Spinal cord (tissue), 10 donors: ENCODE measurements around the gene USP17L15. TPM values are rescaled to one million over a fixed set of nuclear protein-coding genes. Genes with fewer than 3 reads are reported as not detected.
"Not testable (repeated sequence)": the region's sequence is repeated elsewhere in the genome, so short reads cannot be mapped to it uniquely, and the experiment has no call there.

Source experiments
- DNase-seq, 6 donors: peaks; one replicate each; pipeline versions ENCODE4 v3.0.0 to v3.0.0-alpha.2; 2013 to 2015; ENCODE audit warnings: low spot score in 6 of 6, low read depth in 4 of 6
- H3K27ac ChIP-seq: one replicate; pipeline ENCODE4 v1.5.1; 2013; ENCODE audit warnings: low read depth, low read length, control low read depth
- H3K27me3 ChIP-seq: one replicate; pipeline ENCODE4 v1.6.1; 2013; ENCODE audit warnings: low read length; ENCODE audit not compliant: control insufficient read depth, insufficient read depth
- H3K36me3 ChIP-seq: one replicate; pipeline ENCODE4 v1.6.1; 2013; ENCODE audit warnings: low read length; ENCODE audit not compliant: control insufficient read depth, insufficient read depth
- H3K4me1 ChIP-seq: one replicate; pipeline ENCODE4 v1.6.1; 2013; ENCODE audit warnings: low read length; ENCODE audit not compliant: control insufficient read depth, insufficient read depth
- H3K4me3 ChIP-seq: one replicate; pipeline ENCODE4 v1.5.1; 2013; ENCODE audit warnings: low read depth, low read length, control low read depth
- H3K9me3 ChIP-seq: one replicate; pipeline ENCODE4 v1.6.1; 2013; ENCODE audit warnings: low read length; ENCODE audit not compliant: control insufficient read depth, insufficient read depth
- WGBS: methylation state at CpG from one replicate; pipeline ENCODE4 v1.1.5; 2013; ENCODE audit warnings: missing lambda C conversion rate; ENCODE audit not compliant: insufficient coverage; 5-methylcytosine and 5-hydroxymethylcytosine counted together
- polyA plus RNA-seq, 2 donors: library from polyadenylated mRNA; unstranded; fragments of 120-200 nt; gene quantifications; one replicate each; pipeline ENCODE4 v1.2.1, GENCODE V29; 2013; ENCODE audit not compliant: insufficient read length in 2 of 2
- total RNA-seq, 2 donors: library from RNA; depleted of rRNA in 1 of 2; stranded (reverse); fragments of 120-200 nt in 1 of 2; fragments of >200 nt in 1 of 2; gene quantifications; one replicate each; pipeline versions ENCODE4 v1.2.3 to v1.2.4, GENCODE V29; 2013 to 2014
- donor health status: healthy.

USP17L15 gene
- total and polyA plus RNA-seq, 4 donors: not detected

GRCh38 chr4:9247953-9248680 lies 13.9 kb downstream of the USP17L15 start, which contains the start of gene USP17L18:
TSS of gene USP17L18 (plus strand) at chr4:9248630. CDS start at chr4:9248630, 0 bp downstream.
- not testable (repeated sequence) for H3K4me3 ChIP-seq, H3K4me1 ChIP-seq, H3K27me3 ChIP-seq, H3K9me3 ChIP-seq, H3K27ac ChIP-seq, H3K36me3 ChIP-seq
- WGBS: 94% methylated on average over 5 of the region's 26 CpGs
- DNase-seq: peak in 2 of 6 donors; percentile 0 to 1

GRCh38 chr4:9253078-9253477 lies 18.9 kb downstream of the USP17L15 start, which contains the start of gene USP17L19:
TSS of gene USP17L19 (plus strand) at chr4:9253378. CDS start at chr4:9253378, 0 bp downstream.
- not testable (repeated sequence) for H3K27me3 ChIP-seq, H3K4me3 ChIP-seq, H3K27ac ChIP-seq, H3K4me1 ChIP-seq, H3K9me3 ChIP-seq, H3K36me3 ChIP-seq, DNase-seq
- WGBS: no CpG with 5 or more reads among the region's 13 CpGs

- not testable (repeated sequence) for H3K4me3 ChIP-seq, H3K27ac ChIP-seq, H3K36me3 ChIP-seq, H3K9me3 ChIP-seq, H3K27me3 ChIP-seq, DNase-seq, H3K4me1 ChIP-seq
- WGBS: no CpG with 5 or more reads among the region's 15 CpGs
Measured at GRCh38 chr4:9257824-9258223, 23.6 kb downstream of the USP17L15 start, which contains the start of gene USP17L20. TSS of gene USP17L20 (plus strand) at chr4:9258124. CDS start at chr4:9258124, 0 bp downstream.

- DNase-seq, H3K27me3 ChIP-seq, H3K36me3 ChIP-seq, H3K4me3 ChIP-seq, H3K9me3 ChIP-seq, H3K27ac ChIP-seq, H3K4me1 ChIP-seq: not testable (repeated sequence)
- WGBS: no CpG with 5 or more reads among the region's 13 CpGs
Measured at GRCh38 chr4:9262572-9262971, 28.4 kb downstream of the USP17L15 start, which contains the start of gene USP17L21. TSS of gene USP17L21 (plus strand) at chr4:9262872. CDS start at chr4:9262872, 0 bp downstream.

GRCh38 chr4:9267319-9267718 lies 33.1 kb downstream of the USP17L15 start, which contains the start of gene USP17L22:
TSS of gene USP17L22 (plus strand) at chr4:9267619. CDS start at chr4:9267619, 0 bp downstream.
- H3K9me3 ChIP-seq, H3K27ac ChIP-seq, H3K4me1 ChIP-seq, H3K27me3 ChIP-seq, H3K36me3 ChIP-seq, H3K4me3 ChIP-seq, DNase-seq: not testable (repeated sequence)
- no CpG with 5 or more reads among the region's 15 CpGs for WGBS

- not testable (repeated sequence) for H3K27ac ChIP-seq, DNase-seq, H3K9me3 ChIP-seq, H3K36me3 ChIP-seq, H3K27me3 ChIP-seq, H3K4me3 ChIP-seq, H3K4me1 ChIP-seq
- WGBS: 60% methylated on average over 1 of the region's 10 CpGs
Measured at GRCh38 chr4:9271719-9272118, 37.5 kb downstream of the USP17L15 start.

Other genes starting within 250 kb of the USP17L15 start
- not detected for gene FAM90A26, start 64.0 kb upstream of the USP17L15 start, total RNA-seq
- gene FAM90A26, start 64.0 kb upstream of the USP17L15 start, polyA plus RNA-seq: under 1 TPM in 1 of 2 donors, not detected in 1; 0.20 TPM
- not detected for gene USP17L10, start 23.7 kb upstream of the USP17L15 start, total RNA-seq
- not detected for gene USP17L10, start 23.7 kb upstream of the USP17L15 start, polyA plus RNA-seq
- gene USP17L11, start 19.0 kb upstream of the USP17L15 start, total RNA-seq: not detected
- gene USP17L11, start 19.0 kb upstream of the USP17L15 start, polyA plus RNA-seq: not detected
- gene USP17L12, start 14.2 kb upstream of the USP17L15 start, total RNA-seq: not detected
- not detected for gene USP17L12, start 14.2 kb upstream of the USP17L15 start, polyA plus RNA-seq
- not detected for gene USP17L13, start 9.5 kb upstream of the USP17L15 start, total RNA-seq
- not detected for gene USP17L13, start 9.5 kb upstream of the USP17L15 start, polyA plus RNA-seq
- gene USP17L17, start 9.5 kb downstream of the USP17L15 start, total RNA-seq: not detected
- not detected for gene USP17L17, start 9.5 kb downstream of the USP17L15 start, polyA plus RNA-seq
- not detected for gene USP17L18, start 14.2 kb downstream of the USP17L15 start, total RNA-seq
- gene USP17L18, start 14.2 kb downstream of the USP17L15 start, polyA plus RNA-seq: not detected
- not detected for gene USP17L19, start 19.0 kb downstream of the USP17L15 start, total RNA-seq
- gene USP17L19, start 19.0 kb downstream of the USP17L15 start, polyA plus RNA-seq: not detected
- not detected for gene USP17L20, start 23.7 kb downstream of the USP17L15 start, total RNA-seq
- not detected for gene USP17L20, start 23.7 kb downstream of the USP17L15 start, polyA plus RNA-seq
- not detected for gene USP17L21, start 28.5 kb downstream of the USP17L15 start, total RNA-seq
- gene USP17L21, start 28.5 kb downstream of the USP17L15 start, polyA plus RNA-seq: not detected
- not detected for gene USP17L22, start 33.2 kb downstream of the USP17L15 start, total RNA-seq
- gene USP17L22, start 33.2 kb downstream of the USP17L15 start, polyA plus RNA-seq: not detected
- gene USP17L24, start 90.8 kb downstream of the USP17L15 start, total RNA-seq: not detected
- gene USP17L24, start 90.8 kb downstream of the USP17L15 start, polyA plus RNA-seq: not detected
- gene USP17L25, start 95.5 kb downstream of the USP17L15 start, total RNA-seq: not detected
- not detected for gene USP17L25, start 95.5 kb downstream of the USP17L15 start, polyA plus RNA-seq
- gene USP17L26, start 100.3 kb downstream of the USP17L15 start, total RNA-seq: not detected
- gene USP17L26, start 100.3 kb downstream of the USP17L15 start, polyA plus RNA-seq: not detected
- gene USP17L5, start 105.0 kb downstream of the USP17L15 start, total RNA-seq: not detected
- not detected for gene USP17L5, start 105.0 kb downstream of the USP17L15 start, polyA plus RNA-seq
- not detected for gene USP17L27, start 109.8 kb downstream of the USP17L15 start, total RNA-seq
- gene USP17L27, start 109.8 kb downstream of the USP17L15 start, polyA plus RNA-seq: not detected
- gene USP17L28, start 114.5 kb downstream of the USP17L15 start, total RNA-seq: not detected
- gene USP17L28, start 114.5 kb downstream of the USP17L15 start, polyA plus RNA-seq: not detected
- gene USP17L29, start 119.3 kb downstream of the USP17L15 start, total RNA-seq: not detected
- not detected for gene USP17L29, start 119.3 kb downstream of the USP17L15 start, polyA plus RNA-seq
- not detected for gene USP17L30, start 128.7 kb downstream of the USP17L15 start, total RNA-seq
- gene USP17L30, start 128.7 kb downstream of the USP17L15 start, polyA plus RNA-seq: not detected
- gene DEFB131A, start 210.0 kb downstream of the USP17L15 start, total RNA-seq: not detected
- gene DEFB131A, start 210.0 kb downstream of the USP17L15 start, polyA plus RNA-seq: not detected